Measurements from ENCODE around the gene MMAA.

DNA sequence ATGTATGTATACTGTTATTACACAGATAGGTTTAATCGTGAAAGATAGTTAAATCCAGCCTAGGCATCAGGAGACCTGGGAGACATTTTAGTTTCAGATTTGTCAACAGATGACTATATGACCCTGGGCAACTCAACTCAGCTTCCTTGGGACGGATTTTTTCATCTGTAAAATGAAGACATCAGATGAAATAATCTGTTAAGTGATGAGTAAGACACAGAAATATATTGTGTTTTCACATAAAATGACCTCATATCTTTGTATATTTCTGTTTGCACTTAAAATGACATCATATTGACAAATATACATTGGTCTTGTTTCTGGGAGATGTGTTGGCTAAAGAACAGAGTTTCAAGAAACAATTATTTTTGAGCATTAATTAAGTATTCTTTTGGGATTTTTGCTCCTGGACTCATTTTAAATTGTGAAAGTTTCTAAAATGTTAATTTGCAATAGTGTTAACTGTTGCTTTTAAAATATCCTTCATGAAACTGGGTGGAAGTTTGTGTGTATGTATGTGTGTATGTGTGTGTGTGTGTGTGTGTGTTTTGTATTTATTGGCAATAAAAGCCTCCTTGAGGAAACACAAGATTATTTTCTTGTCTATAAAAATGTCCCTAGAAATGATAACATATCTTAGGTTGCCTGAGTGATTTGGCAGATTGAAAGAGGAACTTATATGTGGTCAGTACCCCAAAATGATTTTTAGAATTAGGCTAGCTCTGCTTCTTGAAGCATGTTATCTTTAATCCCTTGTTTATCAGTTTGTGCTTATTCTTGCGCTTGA, 29.1 kb upstream of the MMAA start:
- TF ChIP-seq, protein P1, sequence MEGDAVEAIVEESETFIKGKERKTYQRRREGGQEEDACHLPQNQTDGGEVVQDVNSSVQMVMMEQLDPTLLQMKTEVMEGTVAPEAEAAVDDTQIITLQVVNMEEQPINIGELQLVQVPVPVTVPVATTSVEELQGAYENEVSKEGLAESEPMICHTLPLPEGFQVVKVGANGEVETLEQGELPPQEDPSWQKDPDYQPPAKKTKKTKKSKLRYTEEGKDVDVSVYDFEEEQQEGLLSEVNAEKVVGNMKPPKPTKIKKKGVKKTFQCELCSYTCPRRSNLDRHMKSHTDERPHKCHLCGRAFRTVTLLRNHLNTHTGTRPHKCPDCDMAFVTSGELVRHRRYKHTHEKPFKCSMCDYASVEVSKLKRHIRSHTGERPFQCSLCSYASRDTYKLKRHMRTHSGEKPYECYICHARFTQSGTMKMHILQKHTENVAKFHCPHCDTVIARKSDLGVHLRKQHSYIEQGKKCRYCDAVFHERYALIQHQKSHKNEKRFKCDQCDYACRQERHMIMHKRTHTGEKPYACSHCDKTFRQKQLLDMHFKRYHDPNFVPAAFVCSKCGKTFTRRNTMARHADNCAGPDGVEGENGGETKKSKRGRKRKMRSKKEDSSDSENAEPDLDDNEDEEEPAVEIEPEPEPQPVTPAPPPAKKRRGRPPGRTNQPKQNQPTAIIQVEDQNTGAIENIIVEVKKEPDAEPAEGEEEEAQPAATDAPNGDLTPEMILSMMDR (IDR thresholded peaks at IDR 0.05) = no peak
- TF ChIP-seq POLR2A (IDR thresholded peaks at IDR 0.05) = no peak
